OCI-LY7 (cell line): Measurements from ENCODE around the gene SOX5. TPM values are rescaled to one million over a fixed set of nuclear protein-coding genes. Genes with fewer than 3 reads are reported as not detected.

Experiments used
- BruUV-seq: library from RNA; stranded (reverse); fragments of 400-500 nt; replicated peaks from 2 replicates; lab custom pipeline; 2021; lab: Mats Ljungman, UMichigan
- CTCF ChIA-PET: fragments of 300-600 bp; sonication (Branson Sonifier 250); formaldehyde crosslinking; loops from one replicate; lab custom pipeline; 2022; ENCODE audit warnings: antibody characterized with exemption; ENCODE audit not compliant: unreplicated experiment; lab: Charles Lee
- POLR2A ChIA-PET: fragments of 300-600 bp; sonication (Branson Sonifier 250); formaldehyde crosslinking; loops from one replicate; lab custom pipeline; 2022; ENCODE audit warnings: antibody characterized with exemption; lab: Charles Lee
- DNase-seq: peaks from one replicate; pipeline ENCODE4 v3.0.0-alpha.2; 2015; ENCODE audit warnings: low spot score
- H2AFZ ChIP-seq: fragments of 200-600 bp; sonication (generic), shearing (Covaris generic); 2 replicates; pipeline ENCODE4 v1.6.1; 2014; ENCODE audit warnings: mild to moderate bottlenecking, antibody characterized with exemption, low read length, moderate library complexity
- H3K27ac ChIP-seq: fragments of 200-600 bp; sonication (generic); 2 replicates; pipeline ENCODE4 v1.5.1; 2014; ENCODE audit warnings: mixed run types, low read depth, mild to moderate bottlenecking, moderate library complexity, low read length, inconsistent platforms; ENCODE audit not compliant: poor library complexity, severe bottlenecking
- H3K36me3 ChIP-seq: fragments of 200-600 bp; sonication (generic); 2 replicates; pipeline ENCODE4 v1.6.1; 2014; ENCODE audit warnings: mild to moderate bottlenecking, antibody characterized with exemption, low read length, moderate library complexity, mixed read lengths; ENCODE audit not compliant: insufficient read depth
- H3K4me1 ChIP-seq: fragments of 200-600 bp; sonication (generic); 2 replicates; pipeline ENCODE4 v1.5.1; 2014; ENCODE audit warnings: mild to moderate bottlenecking, low read length; ENCODE audit not compliant: insufficient read depth, poor library complexity, severe bottlenecking
- H3K4me2 ChIP-seq: fragments of 200-600 bp; sonication (generic); 2 replicates; pipeline ENCODE4 v1.6.1; 2014; ENCODE audit warnings: mild to moderate bottlenecking, low read length
- H3K4me3 ChIP-seq: fragments of 200-600 bp; sonication (generic); 2 replicates; pipeline ENCODE4 v1.5.1; 2014; ENCODE audit warnings: mild to moderate bottlenecking, low read depth, low read length; ENCODE audit not compliant: poor library complexity, severe bottlenecking
- H3K79me2 ChIP-seq: fragments of 200-600 bp; sonication (generic); 2 replicates; pipeline ENCODE4 v1.6.1; 2016; ENCODE audit warnings: low read depth, mild to moderate bottlenecking, low read length, moderate library complexity, mixed read lengths; ENCODE audit not compliant: insufficient read depth
- H3K9me2 ChIP-seq: fragments of 200-600 bp; sonication (generic); 2 replicates; pipeline ENCODE4 v1.6.1; 2016; ENCODE audit warnings: mild to moderate bottlenecking, low read length, mixed read lengths; ENCODE audit not compliant: insufficient read depth
- H3K9me3 ChIP-seq: fragments of 200-600 bp; sonication (generic); 2 replicates; pipeline ENCODE4 v1.6.1; 2014; ENCODE audit warnings: mild to moderate bottlenecking, mixed run types, low read length, mixed read lengths
- H4K20me1 ChIP-seq: fragments of 200-600 bp; sonication (generic); 2 replicates; pipeline ENCODE4 v1.6.1; 2014; ENCODE audit warnings: mild to moderate bottlenecking, antibody characterized with exemption, low read length, moderate library complexity, mixed read lengths; ENCODE audit not compliant: insufficient read depth
- EZH2phosphoT487 ChIP-seq: fragments of 200-600 bp; sonication (generic); IDR thresholded peaks from 2 replicates; pipeline ENCODE4 v1.6.1; 2018; ENCODE audit warnings: low read depth, borderline replicate concordance, mild to moderate bottlenecking, mixed run types, antibody characterized with exemption, low read length, moderate library complexity, mixed read lengths
- intact Hi-C: fragments of 100-400 bp; cut with micrococcal nuclease; formaldehyde crosslinking; loops from one replicate; pipeline ENCODE4 v1.10.0; 2022; ENCODE audit not compliant: unreplicated experiment
- total RNA-seq, 2 experiments: library from RNA; depleted of rRNA in 1 of 2; stranded (reverse); fragments of >200 nt in 1 of 2; shearing (Covaris generic) in 1 of 2; gene quantifications; 2 replicates each; pipeline ENCODE4 v1.2.3, GENCODE V29; 2014 to 2022
- TF ChIP-seq, protein P1 (sequence below): fragments of 200-600 bp; sonication (generic); conservative IDR thresholded peaks from 2 replicates; pipeline ENCODE4 v1.5.1; 2014; ENCODE audit warnings: mild to moderate bottlenecking, antibody characterized with exemption, low read length, moderate library complexity, mixed read lengths

The SOX5 gene
- total RNA-seq, 2 experiments from 2014 or later = 0.16 TPM; not detected in 1

DNA sequence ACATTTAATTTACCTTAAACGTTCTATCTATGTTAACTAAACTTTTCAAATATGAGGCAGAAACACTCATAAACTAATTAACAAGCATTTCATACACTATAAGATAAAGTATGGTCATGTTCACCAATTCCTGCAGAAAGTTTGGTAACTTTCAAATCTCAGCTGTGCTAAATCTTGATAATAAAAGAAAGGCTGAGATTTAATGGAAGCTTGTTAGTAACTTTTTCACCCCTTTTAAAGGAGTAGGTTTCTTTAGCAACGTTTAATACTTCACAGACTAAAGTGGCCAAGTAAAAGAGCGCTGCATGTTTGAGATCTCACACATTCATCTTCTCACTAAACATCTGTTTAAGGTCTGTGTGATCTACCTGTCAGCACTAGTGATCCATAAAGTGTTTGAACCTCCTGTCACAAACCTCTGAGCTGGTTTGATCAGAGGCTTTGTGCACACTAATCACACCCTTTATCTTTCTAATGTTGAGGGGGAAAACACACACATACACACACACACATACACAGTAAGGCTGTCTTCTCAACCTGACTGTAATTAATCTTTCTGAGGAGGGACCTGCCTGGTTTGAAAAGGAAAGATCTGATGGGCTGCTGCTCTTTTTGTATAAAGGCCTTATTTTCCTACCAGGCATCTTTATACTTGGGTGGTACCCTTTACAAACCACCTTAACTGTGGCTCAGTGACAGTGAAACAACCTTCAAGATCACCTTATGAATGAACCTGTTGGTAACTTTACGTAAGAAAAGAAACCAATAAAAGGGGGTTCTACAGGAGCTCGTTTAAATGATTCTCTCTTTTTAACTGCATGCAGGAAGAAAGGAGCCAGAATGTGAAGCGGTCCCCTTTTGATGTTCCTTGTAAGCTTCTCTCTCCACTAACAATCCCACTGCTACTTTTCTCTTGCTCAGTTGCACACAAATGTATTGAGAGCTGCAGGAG lies 244.2 kb downstream of the SOX5 start:
- no peak overlapping the region for H3K27ac ChIP-seq
- H3K4me3 ChIP-seq = no peak overlapping the region
- TF ChIP-seq, protein P1, sequence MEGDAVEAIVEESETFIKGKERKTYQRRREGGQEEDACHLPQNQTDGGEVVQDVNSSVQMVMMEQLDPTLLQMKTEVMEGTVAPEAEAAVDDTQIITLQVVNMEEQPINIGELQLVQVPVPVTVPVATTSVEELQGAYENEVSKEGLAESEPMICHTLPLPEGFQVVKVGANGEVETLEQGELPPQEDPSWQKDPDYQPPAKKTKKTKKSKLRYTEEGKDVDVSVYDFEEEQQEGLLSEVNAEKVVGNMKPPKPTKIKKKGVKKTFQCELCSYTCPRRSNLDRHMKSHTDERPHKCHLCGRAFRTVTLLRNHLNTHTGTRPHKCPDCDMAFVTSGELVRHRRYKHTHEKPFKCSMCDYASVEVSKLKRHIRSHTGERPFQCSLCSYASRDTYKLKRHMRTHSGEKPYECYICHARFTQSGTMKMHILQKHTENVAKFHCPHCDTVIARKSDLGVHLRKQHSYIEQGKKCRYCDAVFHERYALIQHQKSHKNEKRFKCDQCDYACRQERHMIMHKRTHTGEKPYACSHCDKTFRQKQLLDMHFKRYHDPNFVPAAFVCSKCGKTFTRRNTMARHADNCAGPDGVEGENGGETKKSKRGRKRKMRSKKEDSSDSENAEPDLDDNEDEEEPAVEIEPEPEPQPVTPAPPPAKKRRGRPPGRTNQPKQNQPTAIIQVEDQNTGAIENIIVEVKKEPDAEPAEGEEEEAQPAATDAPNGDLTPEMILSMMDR = no peak
- no peak for TF ChIP-seq EZH2phosphoT487
- no peak for DNase-seq
- H3K79me2 ChIP-seq = no peaks in the 10 kb centered on the region
- H3K36me3 ChIP-seq = no peaks in the 10 kb centered on the region
- ChIA-PET CTCF (no interaction called here), POLR2A (no interaction called here)
- H4K20me1 ChIP-seq = no peaks in the 10 kb centered on the region
- H3K9me3 ChIP-seq = no peaks in the 10 kb centered on the region
- H2AFZ ChIP-seq = no peak overlapping the region
- no peaks in the 10 kb centered on the region for H3K9me2 ChIP-seq
- H3K4me2 ChIP-seq = no peak overlapping the region
- H3K4me1 ChIP-seq = no peaks in the 10 kb centered on the region
- intact Hi-C loops = no loop called here
- no TSS peak for BruUV-seq

DNA sequence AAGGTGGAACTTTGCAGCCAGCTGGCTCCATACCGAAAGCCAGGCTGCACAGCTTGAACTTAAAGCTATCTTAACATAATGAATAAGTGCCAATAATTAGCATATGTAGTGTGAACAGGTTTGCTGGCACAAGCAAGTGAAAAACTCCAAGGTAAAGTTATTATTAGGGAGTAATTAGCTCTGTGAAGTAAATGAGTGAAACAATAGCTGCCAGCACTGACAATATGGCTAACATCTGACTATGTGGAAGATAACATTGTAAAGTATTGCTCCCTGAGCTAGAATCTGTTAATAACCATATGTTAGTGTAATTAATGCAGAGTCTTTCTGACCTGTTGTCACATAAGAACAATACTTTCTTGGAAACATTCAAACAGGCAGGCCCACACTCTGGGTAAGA lies 246.4 kb downstream of the SOX5 start:
- TF ChIP-seq, protein P1 = no peak
- no peak for TF ChIP-seq EZH2phosphoT487
- ChIA-PET POLR2A (interaction anchor here (0.7 to 1.2 kb wide), 2 partner anchors 8 to 13 kb away, joined by 4 to 5 read pairs; no protein-coding TSS in a partner anchor), CTCF (no interaction called here)
- H3K27ac ChIP-seq = no peak overlapping the region
- intact Hi-C loops = no loop called here
- H3K4me3 ChIP-seq = no peak overlapping the region
- DNase-seq = no peak
- H3K36me3 ChIP-seq = no peaks in the 10 kb centered on the region
- no peaks in the 10 kb centered on the region for H4K20me1 ChIP-seq
- no peaks in the 10 kb centered on the region for H3K4me1 ChIP-seq
- no TSS peak for BruUV-seq
- H3K9me2 ChIP-seq = no peaks in the 10 kb centered on the region
- no peaks in the 10 kb centered on the region for H3K9me3 ChIP-seq
- H3K4me2 ChIP-seq = no peak overlapping the region
- no peak overlapping the region for H2AFZ ChIP-seq
- H3K79me2 ChIP-seq = no peaks in the 10 kb centered on the region

DNA sequence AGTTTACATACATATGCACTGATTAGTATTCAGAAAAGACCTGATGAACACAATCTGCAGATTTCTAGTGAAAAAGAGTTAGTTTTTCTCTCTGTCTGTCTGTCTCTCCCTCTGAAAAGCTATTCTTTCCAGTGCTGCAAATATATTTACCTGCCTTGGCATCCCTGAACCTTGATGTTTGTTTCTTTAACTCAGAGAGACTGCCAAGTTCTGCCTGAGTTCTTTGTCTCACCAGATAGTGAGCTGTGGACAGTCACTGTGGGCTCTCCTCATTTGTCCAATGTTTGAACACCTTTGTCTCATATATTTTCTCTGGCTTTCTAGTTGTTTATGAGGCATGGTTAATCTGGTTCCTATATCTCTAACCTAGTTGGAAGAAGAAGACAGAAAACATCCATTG lies 250.4 kb downstream of the SOX5 start:
- ChIA-PET CTCF (no interaction called here), POLR2A (interaction anchor here (0.6 to 0.7 kb wide), 3 partner anchors 12 to 21 kb away, joined by 3 to 4 read pairs (median 3); no protein-coding TSS in a partner anchor)
- TF ChIP-seq EZH2phosphoT487 = no peak
- TF ChIP-seq, protein P1 = no peak
- no peaks in the 10 kb centered on the region for H3K9me2 ChIP-seq
- no peak for DNase-seq
- no peak overlapping the region for H3K27ac ChIP-seq
- H3K36me3 ChIP-seq = no peaks in the 10 kb centered on the region
- no peak overlapping the region for H2AFZ ChIP-seq
- intact Hi-C loops = no loop called here
- no peaks in the 10 kb centered on the region for H4K20me1 ChIP-seq
- no peak overlapping the region for H3K4me2 ChIP-seq
- no peaks in the 10 kb centered on the region for H3K79me2 ChIP-seq
- no peaks in the 10 kb centered on the region for H3K4me1 ChIP-seq
- no peaks in the 10 kb centered on the region for H3K9me3 ChIP-seq
- BruUV-seq = no TSS peak
- H3K4me3 ChIP-seq = no peak overlapping the region
